ENCODE measurements around the gene SYNGR3.

DNA sequence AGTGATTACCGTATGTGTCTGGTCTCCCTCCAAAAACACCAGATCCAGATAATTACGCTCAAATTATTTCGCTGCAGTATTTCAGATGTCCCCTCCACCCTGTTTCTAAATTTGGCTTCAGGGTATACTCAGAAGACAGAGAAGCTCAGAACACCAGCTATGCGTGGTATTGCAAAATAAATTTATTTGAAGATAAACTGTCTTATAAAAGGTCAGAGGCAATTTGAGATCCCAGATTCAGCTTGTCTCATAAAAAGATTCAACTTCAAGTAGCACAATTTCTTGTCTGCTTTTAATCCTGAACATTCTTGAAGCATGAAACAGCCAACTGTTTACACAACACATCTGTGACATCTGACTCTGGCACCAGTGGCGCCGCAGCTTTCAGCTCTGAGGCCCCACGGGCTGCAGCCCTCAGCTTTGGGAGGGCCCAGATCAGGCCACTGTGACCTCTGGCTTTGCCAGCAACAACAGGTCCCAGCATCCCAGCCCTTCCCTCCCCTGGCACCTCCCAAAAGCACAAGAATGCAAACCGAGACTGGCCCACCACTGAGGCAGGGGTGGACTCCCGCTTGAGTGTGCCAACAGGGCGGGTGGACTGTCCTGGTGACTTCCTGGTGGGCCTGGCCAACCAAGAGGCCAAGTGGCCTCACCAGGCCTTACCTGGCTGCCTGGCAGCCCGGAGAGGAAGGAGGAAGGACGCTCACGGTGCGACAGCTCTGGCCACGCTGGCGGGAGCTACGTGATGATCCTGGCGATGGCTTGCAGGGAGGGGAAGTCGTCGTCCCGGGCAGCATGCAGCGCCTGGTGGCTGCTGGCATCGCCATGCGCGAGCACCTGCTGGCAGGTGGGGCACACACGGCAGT lies 8.0 kb downstream of the SYNGR3 start:
- TF ChIP-seq, protein P1, sequence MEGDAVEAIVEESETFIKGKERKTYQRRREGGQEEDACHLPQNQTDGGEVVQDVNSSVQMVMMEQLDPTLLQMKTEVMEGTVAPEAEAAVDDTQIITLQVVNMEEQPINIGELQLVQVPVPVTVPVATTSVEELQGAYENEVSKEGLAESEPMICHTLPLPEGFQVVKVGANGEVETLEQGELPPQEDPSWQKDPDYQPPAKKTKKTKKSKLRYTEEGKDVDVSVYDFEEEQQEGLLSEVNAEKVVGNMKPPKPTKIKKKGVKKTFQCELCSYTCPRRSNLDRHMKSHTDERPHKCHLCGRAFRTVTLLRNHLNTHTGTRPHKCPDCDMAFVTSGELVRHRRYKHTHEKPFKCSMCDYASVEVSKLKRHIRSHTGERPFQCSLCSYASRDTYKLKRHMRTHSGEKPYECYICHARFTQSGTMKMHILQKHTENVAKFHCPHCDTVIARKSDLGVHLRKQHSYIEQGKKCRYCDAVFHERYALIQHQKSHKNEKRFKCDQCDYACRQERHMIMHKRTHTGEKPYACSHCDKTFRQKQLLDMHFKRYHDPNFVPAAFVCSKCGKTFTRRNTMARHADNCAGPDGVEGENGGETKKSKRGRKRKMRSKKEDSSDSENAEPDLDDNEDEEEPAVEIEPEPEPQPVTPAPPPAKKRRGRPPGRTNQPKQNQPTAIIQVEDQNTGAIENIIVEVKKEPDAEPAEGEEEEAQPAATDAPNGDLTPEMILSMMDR (IDR thresholded peaks at IDR 0.05): no peak
- no peak for TF ChIP-seq POLR2A (IDR thresholded peaks at IDR 0.05)
- no peak for TF ChIP-seq EP300 (IDR thresholded peaks at IDR 0.05)
